HFFc6 (cell line): ENCODE measurements around the gene SDF4. TPM values are rescaled to one million over a fixed set of nuclear protein-coding genes. Genes with fewer than 3 reads are reported as not detected.

ENCODE experiments used
- DNase-seq: peaks from one replicate; pipeline ENCODE4 v3.0.0-alpha.2; 2018
- H3K27ac Mint-ChIP-seq: 2 replicates; pipeline ENCODE4 v1.8.0; 2020; ENCODE audit warnings: mild to moderate bottlenecking, mixed read lengths
- H3K27me3 Mint-ChIP-seq: 2 replicates; pipeline ENCODE4 v1.8.0; 2021; ENCODE audit warnings: mild to moderate bottlenecking, moderate library complexity, mixed read lengths; ENCODE audit not compliant: insufficient read depth
- H3K36me3 Mint-ChIP-seq: 2 replicates; pipeline ENCODE4 v1.8.0; 2021; ENCODE audit warnings: low read depth, mixed read lengths
- H3K4me1 Mint-ChIP-seq: 2 replicates; pipeline ENCODE4 v1.8.0; 2020; ENCODE audit warnings: low read depth, mixed read lengths
- H3K4me3 Mint-ChIP-seq: 2 replicates; pipeline ENCODE4 v1.8.0; 2020; ENCODE audit warnings: mild to moderate bottlenecking, moderate library complexity, mixed read lengths
- H3K9me3 Mint-ChIP-seq: 2 replicates; pipeline ENCODE4 v1.8.0; 2020; ENCODE audit warnings: mild to moderate bottlenecking, mixed read lengths
- CTCF ChIP-seq: fragments of 200-600 bp; sonication (generic); IDR thresholded peaks from 2 replicates; pipeline ENCODE4 v1.5.0; 2021; ENCODE audit warnings: antibody characterized with exemption, mild to moderate bottlenecking
- total RNA-seq, 6 experiments: library from RNA; stranded (reverse); fragmentation: NEBNext Ultra II Directional; extraction: Animal tissue kit (Norgen Biotek cat#: 25700); gene quantifications; 2 replicates in 1 of 6; 3 replicates in 5 of 6; pipeline ENCODE4 v1.2.3, GENCODE V29; 2021

Gene SDF4
- total RNA-seq, 6 experiments from 2014 or later = 182 to 231 (median 196) TPM

- Mint-ChIP-seq H3K4me3 (peak overlapping the region; percentile 81), H3K36me3 (peaks cover 38% of the 10 kb centered on the region), H3K27ac (peak overlapping the region; percentile 84), H3K27me3 (peaks cover 5% of the 10 kb centered on the region), H3K9me3 (no peaks in the 10 kb centered on the region), H3K4me1 (peaks cover 49% of the 10 kb centered on the region)
- no peak for DNase-seq
- TF ChIP-seq CTCF = no peak
Measured at GRCh38 chr1:1270813-1271212, 39.0 kb upstream of the SDF4 start.

GRCh38 chr1:1268284-1268682 lies 36.5 kb upstream of the SDF4 start:
- H3K4me3 Mint-ChIP-seq = no peak overlapping the region
- peaks cover 64% of the 10 kb centered on the region for H3K4me1 Mint-ChIP-seq
- H3K27ac Mint-ChIP-seq = no peak overlapping the region
- H3K27me3 Mint-ChIP-seq = peaks cover 10% of the 10 kb centered on the region
- no peaks in the 10 kb centered on the region for H3K9me3 Mint-ChIP-seq
- peaks cover 44% of the 10 kb centered on the region for H3K36me3 Mint-ChIP-seq
- DNase-seq = no peak
- no peak for TF ChIP-seq CTCF

GRCh38 chr1:1267488-1268283 lies 35.9 kb upstream of the SDF4 start:
- H3K4me3 Mint-ChIP-seq = no peak overlapping the region
- peaks cover 39% of the 10 kb centered on the region for H3K36me3 Mint-ChIP-seq
- H3K9me3 Mint-ChIP-seq = no peaks in the 10 kb centered on the region
- peaks cover 10% of the 10 kb centered on the region for H3K27me3 Mint-ChIP-seq
- TF ChIP-seq CTCF = no peak
- H3K4me1 Mint-ChIP-seq = peaks cover 62% of the 10 kb centered on the region
- DNase-seq = no peak
- H3K27ac Mint-ChIP-seq = peak overlapping the region; percentile 79

GRCh38 chr1:1264868-1265272 lies 33.1 kb upstream of the SDF4 start:
- TF ChIP-seq CTCF = peak; percentile 77
- Mint-ChIP-seq H3K27me3 (peaks cover 13% of the 10 kb centered on the region), H3K36me3 (peaks cover 26% of the 10 kb centered on the region), H3K9me3 (no peaks in the 10 kb centered on the region), H3K27ac (peak overlapping the region; percentile 99), H3K4me1 (peaks cover 46% of the 10 kb centered on the region), H3K4me3 (peak overlapping the region; percentile 67)
- DNase-seq = peak; percentile 100

- H3K9me3 Mint-ChIP-seq = no peaks in the 10 kb centered on the region
- peak overlapping the region; percentile 99 for H3K27ac Mint-ChIP-seq
- H3K36me3 Mint-ChIP-seq = peaks cover 30% of the 10 kb centered on the region
- H3K4me1 Mint-ChIP-seq = peaks cover 46% of the 10 kb centered on the region
- peaks cover 14% of the 10 kb centered on the region for H3K27me3 Mint-ChIP-seq
- no peak for DNase-seq
- peak overlapping the region; percentile 67; the same call in 1 of the 2 replicates for H3K4me3 Mint-ChIP-seq
- TF ChIP-seq CTCF = no peak
Measured at GRCh38 chr1:1264026-1264425, 32.2 kb upstream of the SDF4 start.
